Inferior parietal cortex (tissue), 1 donor: ENCODE data around the gene MAPK11.

Experiments used
- DNase-seq: peaks from one replicate; pipeline ENCODE4 v3.0.0-alpha.2; 2016; ENCODE audit errors: extremely low spot score

Gene MAPK11

GRCh38 chr22:50269970-50270665 lies at the start of gene MAPK11:
TSS of gene MAPK11 (minus strand) at chr22:50270380. CDS start at chr22:50270292, 88 bp downstream.
- no peak for DNase-seq

- DNase-seq: no peak
Observed at GRCh38 chr22:50319503-50319951, 49.3 kb upstream of the MAPK11 start.

- no peak for DNase-seq
Observed at GRCh38 chr22:50318698-50319411, 48.7 kb upstream of the MAPK11 start.

- no peak for DNase-seq
Observed at GRCh38 chr22:50318356-50318697, 48.1 kb upstream of the MAPK11 start.

GRCh38 chr22:50317674-50318073 lies 47.5 kb upstream of the MAPK11 start:
- DNase-seq: no peak

GRCh38 chr22:50317178-50317577 lies 47.0 kb upstream of the MAPK11 start:
- DNase-seq: no peak

GRCh38 chr22:50316114-50317065 lies 46.2 kb upstream of the MAPK11 start:
- no peak for DNase-seq

- DNase-seq: no peak
Observed at GRCh38 chr22:50315289-50316113, 45.3 kb upstream of the MAPK11 start.

GRCh38 chr22:50314455-50315288 lies 44.5 kb upstream of the MAPK11 start:
- no peak for DNase-seq

- no peak for DNase-seq
Observed at GRCh38 chr22:50314081-50314454, 43.9 kb upstream of the MAPK11 start.

GRCh38 chr22:50313600-50313999 lies 43.4 kb upstream of the MAPK11 start:
- DNase-seq: no peak

- DNase-seq: no peak
Observed at GRCh38 chr22:50313021-50313420, 42.8 kb upstream of the MAPK11 start.

- DNase-seq: no peak
Observed at GRCh38 chr22:50312371-50312770, 42.2 kb upstream of the MAPK11 start.

- no peak for DNase-seq
Observed at GRCh38 chr22:50311606-50312351, 41.6 kb upstream of the MAPK11 start.

GRCh38 chr22:50310949-50311444 lies 40.8 kb upstream of the MAPK11 start:
- DNase-seq: no peak

- DNase-seq: no peak
Observed at GRCh38 chr22:50310031-50310722, 40.0 kb upstream of the MAPK11 start.

- DNase-seq: no peak
Observed at GRCh38 chr22:50309601-50309991, 39.4 kb upstream of the MAPK11 start.

GRCh38 chr22:50308986-50309600 lies 38.9 kb upstream of the MAPK11 start:
- DNase-seq: no peak

GRCh38 chr22:50308597-50308935 lies 38.4 kb upstream of the MAPK11 start:
- DNase-seq: no peak
